Mesenchymal stem cell (in vitro differentiated cells and primary cell): ENCODE data around the gene SIDT2.

ENCODE experiments used
- DNase-seq: peaks from one replicate; pipeline ENCODE4 v3.0.0-alpha.2; 2013
- H2AFZ ChIP-seq: one replicate; pipeline ENCODE4 v1.6.1; 2013; ENCODE audit warnings: low read depth, mild to moderate bottlenecking, control low read depth, inconsistent platforms, low read length, moderate library complexity
- H2AK5ac ChIP-seq: 2 replicates; pipeline ENCODE4 v1.6.1; 2013; ENCODE audit warnings: low read length, moderate library complexity, mild to moderate bottlenecking, inconsistent platforms; ENCODE audit not compliant: severe bottlenecking
- H2BK120ac ChIP-seq: one replicate; pipeline ENCODE4 v1.6.1; 2013; ENCODE audit warnings: low read depth, mild to moderate bottlenecking, inconsistent platforms, low read length, moderate library complexity
- H2BK12ac ChIP-seq, 2 experiments: one replicate each; pipeline ENCODE4 v1.6.1; 2013; ENCODE audit warnings: inconsistent platforms in 2 of 2, low read length in 2 of 2, mild to moderate bottlenecking in 2 of 2, moderate library complexity in 2 of 2, control low read depth in 1 of 2
- H2BK15ac ChIP-seq: one replicate; pipeline ENCODE4 v1.6.1; 2013; ENCODE audit warnings: mild to moderate bottlenecking, low read depth, inconsistent platforms; ENCODE audit not compliant: poor library complexity, severe bottlenecking
- H2BK5ac ChIP-seq: 2 replicates; pipeline ENCODE4 v1.6.1; 2013; ENCODE audit warnings: low read depth, mild to moderate bottlenecking, low read length, control low read depth, inconsistent platforms; ENCODE audit not compliant: poor library complexity, severe bottlenecking
- H3K14ac ChIP-seq, 2 experiments: one replicate each; pipeline ENCODE4 v1.6.1; 2013; ENCODE audit warnings: inconsistent platforms in 2 of 2, low read length in 2 of 2, control low read depth in 1 of 2, mild to moderate bottlenecking in 1 of 2, moderate library complexity in 1 of 2
- H3K18ac ChIP-seq, 2 experiments: one replicate each; pipeline ENCODE4 v1.6.1; 2013; ENCODE audit warnings: inconsistent platforms in 2 of 2, low read length in 2 of 2, control low read depth in 1 of 2, low read depth in 1 of 2, mild to moderate bottlenecking in 1 of 2
- H3K23ac ChIP-seq, 2 experiments: one replicate each; pipeline ENCODE4 v1.6.1; 2013; ENCODE audit warnings: inconsistent platforms in 2 of 2, low read length in 2 of 2, mild to moderate bottlenecking in 2 of 2, moderate library complexity in 2 of 2, control low read depth in 1 of 2
- H3K27ac ChIP-seq: 2 replicates; pipeline ENCODE4 v1.5.1; 2013; ENCODE audit warnings: mild to moderate bottlenecking, moderate library complexity, low read length, control low read depth, inconsistent platforms; ENCODE audit not compliant: poor library complexity, severe bottlenecking
- H3K27me3 ChIP-seq, 2 experiments: 2 replicates each; pipeline versions ENCODE4 v1.6.1 to v1.7.0; 2013; ENCODE audit warnings: low read length in 2 of 2, mild to moderate bottlenecking in 2 of 2, moderate library complexity in 2 of 2, control low read depth in 1 of 2, inconsistent platforms in 1 of 2; ENCODE audit not compliant: control insufficient read depth in 1 of 2, insufficient read depth in 1 of 2
- H3K36me3 ChIP-seq, 2 experiments: 2 replicates each; pipeline versions ENCODE4 v1.6.1 to v1.7.0; 2013; ENCODE audit warnings: low read length in 2 of 2, control low read depth in 1 of 2, inconsistent platforms in 1 of 2, low read depth in 1 of 2, mild to moderate bottlenecking in 1 of 2; ENCODE audit not compliant: insufficient read depth in 2 of 2, control insufficient read depth in 1 of 2
- H3K4ac ChIP-seq, 2 experiments: one replicate each; pipeline ENCODE4 v1.6.1; 2013; ENCODE audit warnings: inconsistent platforms in 2 of 2, low read length in 2 of 2, mild to moderate bottlenecking in 2 of 2, moderate library complexity in 2 of 2, control low read depth in 1 of 2, low read depth in 1 of 2
- H3K4me1 ChIP-seq: 2 replicates; pipeline ENCODE4 v1.6.1; 2013; ENCODE audit warnings: low read depth, low read length, control low read depth; ENCODE audit not compliant: control insufficient read depth, insufficient read depth
- H3K4me2 ChIP-seq: 2 replicates; pipeline ENCODE4 v1.6.1; 2013; ENCODE audit warnings: low read length, mild to moderate bottlenecking, inconsistent platforms; ENCODE audit not compliant: poor library complexity, severe bottlenecking
- H3K4me3 ChIP-seq, 2 experiments: 2 replicates each; pipeline versions ENCODE4 v1.5.1 to v1.7.0; 2013; ENCODE audit warnings: low read length in 2 of 2, mild to moderate bottlenecking in 2 of 2, control low read depth in 1 of 2, low read depth in 1 of 2; ENCODE audit not compliant: insufficient read depth in 1 of 2
- H3K79me1 ChIP-seq: replicated peaks from 2 replicates; pipeline ENCODE4 v1.6.1; 2013; ENCODE audit warnings: mild to moderate bottlenecking, control low read depth, low read length, inconsistent platforms; ENCODE audit not compliant: poor library complexity, severe bottlenecking
- H3K9ac ChIP-seq: 2 replicates; pipeline ENCODE4 v1.7.0; 2013; ENCODE audit warnings: mild to moderate bottlenecking, low read length, moderate library complexity
- H3K9me3 ChIP-seq: 2 replicates; pipeline ENCODE4 v1.7.0; 2013; ENCODE audit warnings: mild to moderate bottlenecking, low read length; ENCODE audit not compliant: control insufficient read depth
- H4K8ac ChIP-seq: one replicate; pipeline ENCODE4 v1.6.1; 2013; ENCODE audit warnings: inconsistent platforms, mild to moderate bottlenecking, low read length, moderate library complexity
- H4K91ac ChIP-seq: one replicate; pipeline ENCODE4 v1.6.1; 2013; ENCODE audit warnings: mild to moderate bottlenecking, low read length, inconsistent platforms
- WGBS: methylation state at CpG from one replicate; pipeline ENCODE4 v1.1.7; 2013; ENCODE audit warnings: mixed read lengths; 5-methylcytosine and 5-hydroxymethylcytosine counted together

The SIDT2 gene

GRCh38 chr11:117171404-117172061 is 7.0 kb upstream of the SIDT2 start:
- Histone ChIP-seq H3K23ac (no peak overlapping the region), H4K8ac (no peak overlapping the region), H3K4me3 (no peak overlapping the region), H3K4me2 (no peak overlapping the region), H2BK12ac (no peak overlapping the region), H3K9me3 (no peaks in the 10 kb centered on the region), H2BK120ac (no peak overlapping the region), H3K18ac (no peak overlapping the region), H4K91ac (no peak overlapping the region), H3K4me1 (peaks cover 4% of the 10 kb centered on the region), H3K79me1 (peaks cover 14% of the 10 kb centered on the region), H3K14ac (no peak overlapping the region), H2AFZ (no peak overlapping the region), H2BK5ac (no peak overlapping the region), H3K27ac (no peak overlapping the region), H2BK15ac (no peak overlapping the region), H3K27me3 (no peaks in the 10 kb centered on the region), H2AK5ac (no peak overlapping the region), H3K4ac (no peak overlapping the region), H3K36me3 (peaks cover 22 to 50% of the 10 kb centered on the region in 2 experiments), H3K9ac (peak overlapping the region; percentile 69)
- peak; percentile 18 for DNase-seq
- 88% methylated on average over 13 of the region's 14 CpGs for WGBS

GRCh38 chr11:117172724-117173421 is 5.7 kb upstream of the SIDT2 start:
- Histone ChIP-seq H3K23ac (no peak overlapping the region), H3K4me3 (no peak overlapping the region), H3K79me1 (peaks cover 12% of the 10 kb centered on the region), H2BK12ac (no peak overlapping the region), H2BK15ac (no peak overlapping the region), H3K18ac (no peak overlapping the region), H2BK120ac (no peak overlapping the region), H2BK5ac (no peak overlapping the region), H3K27ac (no peak overlapping the region), H3K14ac (no peak overlapping the region), H3K36me3 (peaks cover 18 to 37% of the 10 kb centered on the region in 2 experiments), H3K4ac (no peak overlapping the region), H3K9ac (peak overlapping the region; percentile 37), H3K4me2 (no peak overlapping the region), H2AFZ (no peak overlapping the region), H3K9me3 (no peaks in the 10 kb centered on the region), H4K8ac (no peak overlapping the region), H3K27me3 (no peaks in the 10 kb centered on the region), H3K4me1 (peaks cover 4% of the 10 kb centered on the region), H4K91ac (no peak overlapping the region), H2AK5ac (no peak overlapping the region)
- peak; percentile 46 for DNase-seq
- WGBS, result 84% methylated on average over 14 of the region's 14 CpGs

- Histone ChIP-seq H3K27ac (no peak overlapping the region), H3K23ac (no peak overlapping the region), H4K91ac (no peak overlapping the region), H3K4me2 (no peak overlapping the region), H3K79me1 (peaks cover 20% of the 10 kb centered on the region), H2BK120ac (no peak overlapping the region), H3K27me3 (no peaks in the 10 kb centered on the region), H2BK5ac (no peak overlapping the region), H2BK12ac (no peak overlapping the region), H2AK5ac (no peak overlapping the region), H4K8ac (no peak overlapping the region), H2BK15ac (no peak overlapping the region), H3K4ac (no peak overlapping the region), H3K36me3 (peaks cover 17 to 18% of the 10 kb centered on the region in 2 experiments), H3K18ac (no peak overlapping the region), H3K9me3 (no peaks in the 10 kb centered on the region), H3K4me3 (no peak overlapping the region), H3K9ac (no peak overlapping the region), H2AFZ (no peak overlapping the region), H3K14ac (no peak overlapping the region), H3K4me1 (peaks cover 15% of the 10 kb centered on the region)
- no peak for DNase-seq
- WGBS, result 81% methylated on average over 6 of the region's 7 CpGs
Observed at GRCh38 chr11:117175104-117175503, 3.4 kb upstream of the SIDT2 start.

GRCh38 chr11:117175781-117176180 is 2.8 kb upstream of the SIDT2 start:
- Histone ChIP-seq H3K4me2 (no peak overlapping the region), H2BK5ac (no peak overlapping the region), H3K36me3 (peaks cover 11 to 16% of the 10 kb centered on the region in 2 experiments), H3K9ac (no peak overlapping the region), H3K4ac (no peak overlapping the region), H2AFZ (no peak overlapping the region), H3K27ac (no peak overlapping the region), H2BK15ac (no peak overlapping the region), H4K91ac (no peak overlapping the region), H3K18ac (no peak overlapping the region), H3K4me1 (peaks cover 17% of the 10 kb centered on the region), H3K9me3 (no peaks in the 10 kb centered on the region), H3K14ac (no peak overlapping the region), H3K79me1 (peaks cover 17% of the 10 kb centered on the region), H4K8ac (no peak overlapping the region), H2AK5ac (no peak overlapping the region), H2BK120ac (no peak overlapping the region), H3K4me3 (no peak overlapping the region), H2BK12ac (no peak overlapping the region), H3K23ac (no peak overlapping the region), H3K27me3 (no peaks in the 10 kb centered on the region)
- 95% methylated on average over 5 of the region's 5 CpGs for WGBS
- no peak for DNase-seq
